Measurements from ENCODE around the gene CCT3.

GRCh38 chr1:156285437-156285836, 52.7 kb downstream of the CCT3 start:
- TF ChIP-seq, protein P1, sequence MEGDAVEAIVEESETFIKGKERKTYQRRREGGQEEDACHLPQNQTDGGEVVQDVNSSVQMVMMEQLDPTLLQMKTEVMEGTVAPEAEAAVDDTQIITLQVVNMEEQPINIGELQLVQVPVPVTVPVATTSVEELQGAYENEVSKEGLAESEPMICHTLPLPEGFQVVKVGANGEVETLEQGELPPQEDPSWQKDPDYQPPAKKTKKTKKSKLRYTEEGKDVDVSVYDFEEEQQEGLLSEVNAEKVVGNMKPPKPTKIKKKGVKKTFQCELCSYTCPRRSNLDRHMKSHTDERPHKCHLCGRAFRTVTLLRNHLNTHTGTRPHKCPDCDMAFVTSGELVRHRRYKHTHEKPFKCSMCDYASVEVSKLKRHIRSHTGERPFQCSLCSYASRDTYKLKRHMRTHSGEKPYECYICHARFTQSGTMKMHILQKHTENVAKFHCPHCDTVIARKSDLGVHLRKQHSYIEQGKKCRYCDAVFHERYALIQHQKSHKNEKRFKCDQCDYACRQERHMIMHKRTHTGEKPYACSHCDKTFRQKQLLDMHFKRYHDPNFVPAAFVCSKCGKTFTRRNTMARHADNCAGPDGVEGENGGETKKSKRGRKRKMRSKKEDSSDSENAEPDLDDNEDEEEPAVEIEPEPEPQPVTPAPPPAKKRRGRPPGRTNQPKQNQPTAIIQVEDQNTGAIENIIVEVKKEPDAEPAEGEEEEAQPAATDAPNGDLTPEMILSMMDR (IDR thresholded peaks at IDR 0.05): no peak
- TF ChIP-seq POLR2A (IDR thresholded peaks at IDR 0.05) (no peak), EP300 (IDR thresholded peaks at IDR 0.05) (no peak)

All from tibial nerve (tissue), 4 donors.